Psoas muscle (tissue), 8 donors: ENCODE measurements around the gene NET1. TPM values are rescaled to one million over a fixed set of nuclear protein-coding genes. Genes with fewer than 3 reads are reported as not detected.

Source experiments
- ATAC-seq, 4 donors: fragments of 200-7000 bp; cut with Tn5 transposase; one replicate each; pipeline ENCODE4 v1.9.1; 2020; ENCODE audit warnings: moderate library complexity in 3 of 4, mild to moderate bottlenecking in 2 of 4
- DNase-seq, 2 donors: peaks; one replicate each; pipeline ENCODE4 v3.0.0-alpha.2; 2020
- H3K27ac ChIP-seq: fragments of 200-600 bp; one replicate; pipeline ENCODE4 v1.8.0; 2022
- H3K27me3 ChIP-seq, 3 donors: fragments of 200-600 bp in 1 of 3; one replicate each; pipeline versions ENCODE4 v1.6.1 to v1.8.0; 2013 to 2022; ENCODE audit warnings: low read length in 2 of 3, mild to moderate bottlenecking in 2 of 3, moderate library complexity in 1 of 3; ENCODE audit not compliant: insufficient read depth in 3 of 3
- H3K36me3 ChIP-seq, 2 donors: fragments of 200-600 bp in 1 of 2; one replicate each; pipeline versions ENCODE4 v1.6.1 to v1.8.0; 2013 to 2022; ENCODE audit warnings: low read depth in 1 of 2, mild to moderate bottlenecking in 1 of 2, moderate library complexity in 1 of 2; ENCODE audit not compliant: insufficient read depth in 1 of 2
- H3K4me1 ChIP-seq: fragments of 200-600 bp; one replicate; pipeline ENCODE4 v1.8.0; 2022
- H3K4me3 ChIP-seq: fragments of 200-600 bp; one replicate; pipeline ENCODE4 v1.8.0; 2022; ENCODE audit warnings: mild to moderate bottlenecking
- H3K9me3 ChIP-seq: fragments of 200-600 bp; one replicate; pipeline ENCODE4 v1.8.0; 2022
- WGBS, 3 donors: extraction: QIAGEN DNeasy Blood & Tissue Kit; methylation state at CpG; one replicate each; pipeline versions ENCODE4 v1.1.6 to v1.1.7; 2013; 5-methylcytosine and 5-hydroxymethylcytosine counted together
- intact Hi-C, 2 donors: fragments of 100-400 bp; cut with DNase I; formaldehyde crosslinking; loops; one replicate each; pipeline versions ENCODE4 v1.11.0 to v1.14.2; 2022
- long read RNA-seq, 2 donors: library from polyadenylated mRNA; unstranded; transcript quantifications; one replicate each; pipeline ENCODE4 v2.0.0, GENCODE V29; 2021
- polyA plus RNA-seq, 3 donors: library from polyadenylated mRNA; stranded (reverse); fragments of 200-250 nt; gene quantifications; one replicate each; pipeline ENCODE4 v1.2.3, GENCODE V29; 2013
- total RNA-seq, 4 donors: library from RNA; stranded (reverse); fragmentation: NEBNext Ultra II Directional in 2 of 4; extraction: Animal tissue kit (Norgen Biotek cat#: 25700) in 2 of 4; gene quantifications; one replicate each; pipeline versions ENCODE4 v1.2.1 to v1.2.4, GENCODE V29; 2021 to 2023
- TF ChIP-seq, protein P1 (sequence below): fragments of 200-600 bp; IDR thresholded peaks from one replicate; pipeline ENCODE4 v1.8.0; 2022; ENCODE audit warnings: antibody characterized with exemption
- donor health status: healthy with polysubstance abuse.
- donor health status: DM: no; HTN: no; CAD: no; lungs with moderate emphysema.
- donor health status: Bipolar disorder and iron deficiency.
- donor health status: healthy.
- donor health status: DM: yes; HTN: yes; CAD: no.
- donor health status: DM: no; HTN: no; CAD: no.
- donor health status: DM: no; HTN: no; CAD: no.
- donor health status: DM: yes; HTN: yes; CAD: no.

Gene NET1, protein sequence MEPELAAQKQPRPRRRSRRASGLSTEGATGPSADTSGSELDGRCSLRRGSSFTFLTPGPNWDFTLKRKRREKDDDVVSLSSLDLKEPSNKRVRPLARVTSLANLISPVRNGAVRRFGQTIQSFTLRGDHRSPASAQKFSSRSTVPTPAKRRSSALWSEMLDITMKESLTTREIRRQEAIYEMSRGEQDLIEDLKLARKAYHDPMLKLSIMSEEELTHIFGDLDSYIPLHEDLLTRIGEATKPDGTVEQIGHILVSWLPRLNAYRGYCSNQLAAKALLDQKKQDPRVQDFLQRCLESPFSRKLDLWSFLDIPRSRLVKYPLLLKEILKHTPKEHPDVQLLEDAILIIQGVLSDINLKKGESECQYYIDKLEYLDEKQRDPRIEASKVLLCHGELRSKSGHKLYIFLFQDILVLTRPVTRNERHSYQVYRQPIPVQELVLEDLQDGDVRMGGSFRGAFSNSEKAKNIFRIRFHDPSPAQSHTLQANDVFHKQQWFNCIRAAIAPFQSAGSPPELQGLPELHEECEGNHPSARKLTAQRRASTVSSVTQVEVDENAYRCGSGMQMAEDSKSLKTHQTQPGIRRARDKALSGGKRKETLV
- total RNA-seq (10 to 100 TPM; 35.6 to 44.0 (median 42.0) TPM), polyA plus RNA-seq (10 to 100 TPM; 14.3 to 20.7 (median 18.3) TPM)
- long read RNA-seq, donor 1, transcript NET1-201 (12 exons, 3,402 nt) = major isoform, 35 of 50 reads
- long read RNA-seq, donor 1, transcript NET1-202 (10 exons, 3,253 nt) = minor isoform, 7 of 50 reads
- long read RNA-seq, donor 1, partial matches to known transcripts = 4 of 50 reads
- long read RNA-seq, donor 1, other reads (novel, unspliced or antisense) = 4 of 50 reads
- long read RNA-seq, donor 2, transcript NET1-202 (10 exons, 3,253 nt) = minor isoform, 9 of 69 reads
- long read RNA-seq, donor 2, transcript NET1-201 (12 exons, 3,402 nt) = major isoform, 43 of 69 reads
- long read RNA-seq, donor 2, partial matches to known transcripts = 13 of 69 reads
- long read RNA-seq, donor 2, other reads (novel, unspliced or antisense) = 4 of 69 reads

DNA sequence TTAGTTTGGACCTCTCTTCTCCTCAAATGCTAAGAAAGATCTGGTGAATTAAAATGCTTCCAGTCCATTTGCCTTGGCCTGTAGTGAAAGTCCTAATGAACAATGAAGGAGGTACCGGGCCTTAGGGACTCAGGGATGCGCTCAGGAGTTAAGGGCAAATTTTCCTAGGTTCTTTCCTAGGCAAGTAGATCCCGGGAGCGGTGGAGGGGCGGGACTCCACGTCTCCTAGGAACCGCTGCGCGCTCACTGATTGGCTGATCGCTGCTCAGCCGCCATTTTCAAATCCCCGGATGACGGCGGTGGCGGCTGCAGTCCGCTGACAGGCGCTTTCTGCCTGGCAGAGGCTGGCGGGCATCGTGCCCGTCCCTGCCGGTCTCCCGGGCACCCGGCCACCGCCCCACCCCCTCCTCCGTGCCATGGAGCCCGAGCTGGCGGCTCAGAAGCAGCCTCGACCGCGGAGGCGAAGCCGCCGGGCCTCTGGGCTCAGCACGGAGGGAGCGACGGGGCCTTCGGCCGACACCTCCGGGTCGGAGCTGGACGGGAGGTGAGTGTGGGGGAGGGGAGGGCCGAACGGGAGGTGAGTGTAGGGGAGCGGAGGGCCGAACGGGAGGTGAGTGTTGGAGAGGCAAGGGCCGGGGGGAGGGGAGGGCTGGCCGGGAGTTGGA, at the start of gene NET1:
Gene NET1 (plus strand): TSS at position 281 of the 665 bp plus-strand sequence. CDS start 136 bp downstream, at position 417.
- intact Hi-C loops = no loop called here
- peak; percentile 92 to 94 (median 93) for ATAC-seq

DNA sequence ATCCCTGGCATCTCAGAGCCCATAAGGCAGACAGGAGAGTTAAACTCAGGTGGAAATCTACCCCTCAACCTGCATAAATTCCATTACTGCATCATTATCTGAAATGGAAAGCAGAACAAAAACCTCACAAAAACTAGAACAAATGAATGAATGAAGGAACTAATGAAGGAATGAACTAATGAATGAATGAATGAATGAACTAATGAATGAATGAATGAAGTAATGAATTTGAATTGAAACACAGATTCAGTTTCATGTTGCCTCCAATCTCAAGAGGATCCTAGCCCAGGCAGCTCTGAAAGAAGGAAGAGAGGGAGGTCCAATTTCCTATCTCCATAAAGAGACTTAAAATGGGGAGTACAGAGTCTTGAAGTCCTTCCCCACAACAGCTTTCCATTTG, 49.5 kb upstream of the NET1 start:
- H3K27me3 ChIP-seq = peaks cover 0 to 30% (median 10%) of the 10 kb centered on the region in 3 donors
- TF ChIP-seq, protein P1, sequence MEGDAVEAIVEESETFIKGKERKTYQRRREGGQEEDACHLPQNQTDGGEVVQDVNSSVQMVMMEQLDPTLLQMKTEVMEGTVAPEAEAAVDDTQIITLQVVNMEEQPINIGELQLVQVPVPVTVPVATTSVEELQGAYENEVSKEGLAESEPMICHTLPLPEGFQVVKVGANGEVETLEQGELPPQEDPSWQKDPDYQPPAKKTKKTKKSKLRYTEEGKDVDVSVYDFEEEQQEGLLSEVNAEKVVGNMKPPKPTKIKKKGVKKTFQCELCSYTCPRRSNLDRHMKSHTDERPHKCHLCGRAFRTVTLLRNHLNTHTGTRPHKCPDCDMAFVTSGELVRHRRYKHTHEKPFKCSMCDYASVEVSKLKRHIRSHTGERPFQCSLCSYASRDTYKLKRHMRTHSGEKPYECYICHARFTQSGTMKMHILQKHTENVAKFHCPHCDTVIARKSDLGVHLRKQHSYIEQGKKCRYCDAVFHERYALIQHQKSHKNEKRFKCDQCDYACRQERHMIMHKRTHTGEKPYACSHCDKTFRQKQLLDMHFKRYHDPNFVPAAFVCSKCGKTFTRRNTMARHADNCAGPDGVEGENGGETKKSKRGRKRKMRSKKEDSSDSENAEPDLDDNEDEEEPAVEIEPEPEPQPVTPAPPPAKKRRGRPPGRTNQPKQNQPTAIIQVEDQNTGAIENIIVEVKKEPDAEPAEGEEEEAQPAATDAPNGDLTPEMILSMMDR = no peak

More for the DNA sequence above, at the start of gene NET1:
- H3K4me3 ChIP-seq = peak within 1 kb of the TSS; percentile 66
- H3K36me3 ChIP-seq = no peaks in the 10 kb centered on the region
- peak within 1 kb of the TSS; percentile 79 for H3K27ac ChIP-seq
- 0 to 1% (median 1%) methylated on average over 42 to 46 of the region's 48 CpGs for WGBS, 3 donors
- H3K4me1 ChIP-seq = peaks cover 29% of the 10 kb centered on the region
- H3K9me3 ChIP-seq = peaks cover 3% of the 10 kb centered on the region
- DNase-seq = peak; percentile 89 to 96
- TF ChIP-seq, protein P1 = no peak
- H3K27me3 ChIP-seq = no peaks in the 10 kb centered on the region

DNA sequence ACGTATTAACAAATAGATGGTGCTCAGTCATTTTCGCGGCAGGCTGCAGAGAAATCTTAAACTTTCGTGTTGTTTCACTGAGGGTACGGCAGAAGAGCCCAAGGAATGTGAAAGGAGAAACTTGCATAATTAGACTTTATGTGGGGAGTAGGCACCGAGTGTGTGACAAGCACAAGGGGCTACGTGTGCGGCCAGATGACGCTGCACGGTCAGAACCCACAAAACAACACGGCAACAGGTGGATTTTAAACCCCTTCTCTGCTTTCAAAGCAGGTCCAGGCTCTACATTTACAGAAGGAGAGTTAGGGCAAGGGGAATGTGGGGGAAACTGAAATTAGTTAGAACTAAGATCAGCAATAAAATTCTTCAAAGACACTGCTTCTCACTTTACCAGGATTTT, 48.0 kb upstream of the NET1 start:
- DNase-seq (no peak), ATAC-seq (no peak)
- H3K9me3 ChIP-seq = no peaks in the 10 kb centered on the region
- H3K36me3 ChIP-seq = no peaks in the 10 kb centered on the region
- no peaks in the 10 kb centered on the region for H3K4me1 ChIP-seq
- WGBS, 3 donors = 41 to 46% (median 41%) methylated on average over 11 of the region's 11 CpGs
- H3K4me3 ChIP-seq = no peak overlapping the region
- intact Hi-C loops = no loop called here
- H3K27ac ChIP-seq = no peak overlapping the region
- TF ChIP-seq, protein P1 = no peak
- peaks cover 0 to 20% (median 10%) of the 10 kb centered on the region in 3 donors for H3K27me3 ChIP-seq

More for the DNA sequence above, 49.5 kb upstream of the NET1 start:
- intact Hi-C loops = no loop called here
- DNase-seq (no peak), ATAC-seq (no peak)
- H3K36me3 ChIP-seq = no peaks in the 10 kb centered on the region
- H3K4me3 ChIP-seq = no peak overlapping the region
- H3K9me3 ChIP-seq = no peaks in the 10 kb centered on the region
- no peaks in the 10 kb centered on the region for H3K4me1 ChIP-seq
- H3K27ac ChIP-seq = no peak overlapping the region

DNA sequence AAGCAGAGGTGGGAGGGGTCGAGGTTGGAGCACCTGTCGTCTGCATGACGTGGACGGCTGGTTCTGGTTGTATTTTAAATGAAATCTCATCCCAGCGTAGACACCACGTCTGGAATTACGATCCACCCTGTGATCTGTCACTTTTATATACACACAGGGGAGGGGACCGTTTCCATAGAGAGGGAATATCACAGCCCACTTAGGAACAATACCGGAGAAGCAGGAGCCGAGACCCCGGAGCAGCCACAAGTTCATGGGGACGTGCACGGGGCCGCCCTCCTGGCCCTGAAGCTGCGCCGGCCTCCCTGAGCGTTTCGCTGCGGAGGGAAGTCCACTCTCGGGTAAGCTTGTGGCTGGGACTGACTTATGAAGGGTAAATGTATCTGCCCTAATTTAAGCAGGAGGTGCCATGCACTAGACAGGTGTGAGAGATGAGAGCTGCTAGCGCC, 47.4 kb upstream of the NET1 start, which contains the start of gene UCN3:
Gene UCN3 (plus strand): TSS at position 77 of the 449 bp plus-strand sequence. CDS start 8,755 bp downstream, outside the sequence.
- H3K4me3 ChIP-seq = no peak within 1 kb of the TSS
- no peak for DNase-seq
- H3K27me3 ChIP-seq = peaks cover 0 to 20% (median 10%) of the 10 kb centered on the region in 3 donors
- WGBS, 3 donors = 18 to 39% (median 31%) methylated on average over 21 of the region's 21 CpGs
- H3K4me1 ChIP-seq = no peaks in the 10 kb centered on the region
- no peaks in the 10 kb centered on the region for H3K36me3 ChIP-seq
- intact Hi-C loops = no loop called here
- no peaks in the 10 kb centered on the region for H3K9me3 ChIP-seq
- no peak within 1 kb of the TSS for H3K27ac ChIP-seq
- no peak for ATAC-seq
- TF ChIP-seq, protein P1 = no peak
